Measurements from ENCODE around the gene RSPH4A. TPM values are rescaled to one million over a fixed set of nuclear protein-coding genes. Genes with fewer than 3 reads are reported as not detected.

Gene RSPH4A
- total and polyA plus RNA-seq, 9 of the 15 experiments (the other 6 are each of a cell fraction or from before 2014, with no cell fraction given): 0.04 to 0.30 (median 0.11) TPM

DNA sequence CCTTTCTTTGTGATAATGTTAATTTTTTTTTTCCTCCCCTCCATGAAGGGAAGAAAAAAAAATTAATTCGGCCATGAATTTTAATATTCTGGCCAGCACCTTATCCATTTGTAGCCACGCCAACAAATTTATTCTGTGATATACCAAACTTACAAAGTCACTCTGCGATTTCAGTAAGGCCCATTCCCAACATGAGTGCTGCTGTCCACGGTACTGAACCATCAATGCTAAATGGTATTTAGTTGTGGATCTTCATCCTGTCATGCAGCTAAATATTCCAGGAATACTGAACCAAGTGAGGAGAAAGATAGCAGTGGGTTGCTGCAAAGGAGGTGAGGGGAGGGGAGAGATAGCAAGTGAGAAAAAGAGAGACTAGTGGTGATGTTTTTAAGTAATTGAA is 19.5 kb upstream of the RSPH4A start:
- peak in 3 of 4 experiments; percentile 17 to 34 (median 19) for DNase-seq (ENCODE audit: extremely low read depth in 1 of 4, low spot score in 3 of 4)
- no peak for TF ChIP-seq HNRNPK (IDR thresholded peaks at IDR 0.05; ENCODE audit: low read depth, low read length, poor library complexity, severe bottlenecking)
- TF ChIP-seq, protein P1, sequence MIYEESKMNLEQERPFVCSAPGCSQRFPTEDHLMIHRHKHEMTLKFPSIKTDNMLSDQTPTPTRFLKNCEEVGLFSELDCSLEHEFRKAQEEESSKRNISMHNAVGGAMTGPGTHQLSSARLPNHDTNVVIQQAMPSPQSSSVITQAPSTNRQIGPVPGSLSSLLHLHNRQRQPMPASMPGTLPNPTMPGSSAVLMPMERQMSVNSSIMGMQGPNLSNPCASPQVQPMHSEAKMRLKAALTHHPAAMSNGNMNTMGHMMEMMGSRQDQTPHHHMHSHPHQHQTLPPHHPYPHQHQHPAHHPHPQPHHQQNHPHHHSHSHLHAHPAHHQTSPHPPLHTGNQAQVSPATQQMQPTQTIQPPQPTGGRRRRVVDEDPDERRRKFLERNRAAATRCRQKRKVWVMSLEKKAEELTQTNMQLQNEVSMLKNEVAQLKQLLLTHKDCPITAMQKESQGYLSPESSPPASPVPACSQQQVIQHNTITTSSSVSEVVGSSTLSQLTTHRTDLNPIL (CRISPR knock-in tag; IDR thresholded peaks at IDR 0.05): no peak
- no peak for TF ChIP-seq MXI1 (IDR thresholded peaks at IDR 0.05; ENCODE audit: low read depth, low read length)
- TF ChIP-seq, protein P2, sequence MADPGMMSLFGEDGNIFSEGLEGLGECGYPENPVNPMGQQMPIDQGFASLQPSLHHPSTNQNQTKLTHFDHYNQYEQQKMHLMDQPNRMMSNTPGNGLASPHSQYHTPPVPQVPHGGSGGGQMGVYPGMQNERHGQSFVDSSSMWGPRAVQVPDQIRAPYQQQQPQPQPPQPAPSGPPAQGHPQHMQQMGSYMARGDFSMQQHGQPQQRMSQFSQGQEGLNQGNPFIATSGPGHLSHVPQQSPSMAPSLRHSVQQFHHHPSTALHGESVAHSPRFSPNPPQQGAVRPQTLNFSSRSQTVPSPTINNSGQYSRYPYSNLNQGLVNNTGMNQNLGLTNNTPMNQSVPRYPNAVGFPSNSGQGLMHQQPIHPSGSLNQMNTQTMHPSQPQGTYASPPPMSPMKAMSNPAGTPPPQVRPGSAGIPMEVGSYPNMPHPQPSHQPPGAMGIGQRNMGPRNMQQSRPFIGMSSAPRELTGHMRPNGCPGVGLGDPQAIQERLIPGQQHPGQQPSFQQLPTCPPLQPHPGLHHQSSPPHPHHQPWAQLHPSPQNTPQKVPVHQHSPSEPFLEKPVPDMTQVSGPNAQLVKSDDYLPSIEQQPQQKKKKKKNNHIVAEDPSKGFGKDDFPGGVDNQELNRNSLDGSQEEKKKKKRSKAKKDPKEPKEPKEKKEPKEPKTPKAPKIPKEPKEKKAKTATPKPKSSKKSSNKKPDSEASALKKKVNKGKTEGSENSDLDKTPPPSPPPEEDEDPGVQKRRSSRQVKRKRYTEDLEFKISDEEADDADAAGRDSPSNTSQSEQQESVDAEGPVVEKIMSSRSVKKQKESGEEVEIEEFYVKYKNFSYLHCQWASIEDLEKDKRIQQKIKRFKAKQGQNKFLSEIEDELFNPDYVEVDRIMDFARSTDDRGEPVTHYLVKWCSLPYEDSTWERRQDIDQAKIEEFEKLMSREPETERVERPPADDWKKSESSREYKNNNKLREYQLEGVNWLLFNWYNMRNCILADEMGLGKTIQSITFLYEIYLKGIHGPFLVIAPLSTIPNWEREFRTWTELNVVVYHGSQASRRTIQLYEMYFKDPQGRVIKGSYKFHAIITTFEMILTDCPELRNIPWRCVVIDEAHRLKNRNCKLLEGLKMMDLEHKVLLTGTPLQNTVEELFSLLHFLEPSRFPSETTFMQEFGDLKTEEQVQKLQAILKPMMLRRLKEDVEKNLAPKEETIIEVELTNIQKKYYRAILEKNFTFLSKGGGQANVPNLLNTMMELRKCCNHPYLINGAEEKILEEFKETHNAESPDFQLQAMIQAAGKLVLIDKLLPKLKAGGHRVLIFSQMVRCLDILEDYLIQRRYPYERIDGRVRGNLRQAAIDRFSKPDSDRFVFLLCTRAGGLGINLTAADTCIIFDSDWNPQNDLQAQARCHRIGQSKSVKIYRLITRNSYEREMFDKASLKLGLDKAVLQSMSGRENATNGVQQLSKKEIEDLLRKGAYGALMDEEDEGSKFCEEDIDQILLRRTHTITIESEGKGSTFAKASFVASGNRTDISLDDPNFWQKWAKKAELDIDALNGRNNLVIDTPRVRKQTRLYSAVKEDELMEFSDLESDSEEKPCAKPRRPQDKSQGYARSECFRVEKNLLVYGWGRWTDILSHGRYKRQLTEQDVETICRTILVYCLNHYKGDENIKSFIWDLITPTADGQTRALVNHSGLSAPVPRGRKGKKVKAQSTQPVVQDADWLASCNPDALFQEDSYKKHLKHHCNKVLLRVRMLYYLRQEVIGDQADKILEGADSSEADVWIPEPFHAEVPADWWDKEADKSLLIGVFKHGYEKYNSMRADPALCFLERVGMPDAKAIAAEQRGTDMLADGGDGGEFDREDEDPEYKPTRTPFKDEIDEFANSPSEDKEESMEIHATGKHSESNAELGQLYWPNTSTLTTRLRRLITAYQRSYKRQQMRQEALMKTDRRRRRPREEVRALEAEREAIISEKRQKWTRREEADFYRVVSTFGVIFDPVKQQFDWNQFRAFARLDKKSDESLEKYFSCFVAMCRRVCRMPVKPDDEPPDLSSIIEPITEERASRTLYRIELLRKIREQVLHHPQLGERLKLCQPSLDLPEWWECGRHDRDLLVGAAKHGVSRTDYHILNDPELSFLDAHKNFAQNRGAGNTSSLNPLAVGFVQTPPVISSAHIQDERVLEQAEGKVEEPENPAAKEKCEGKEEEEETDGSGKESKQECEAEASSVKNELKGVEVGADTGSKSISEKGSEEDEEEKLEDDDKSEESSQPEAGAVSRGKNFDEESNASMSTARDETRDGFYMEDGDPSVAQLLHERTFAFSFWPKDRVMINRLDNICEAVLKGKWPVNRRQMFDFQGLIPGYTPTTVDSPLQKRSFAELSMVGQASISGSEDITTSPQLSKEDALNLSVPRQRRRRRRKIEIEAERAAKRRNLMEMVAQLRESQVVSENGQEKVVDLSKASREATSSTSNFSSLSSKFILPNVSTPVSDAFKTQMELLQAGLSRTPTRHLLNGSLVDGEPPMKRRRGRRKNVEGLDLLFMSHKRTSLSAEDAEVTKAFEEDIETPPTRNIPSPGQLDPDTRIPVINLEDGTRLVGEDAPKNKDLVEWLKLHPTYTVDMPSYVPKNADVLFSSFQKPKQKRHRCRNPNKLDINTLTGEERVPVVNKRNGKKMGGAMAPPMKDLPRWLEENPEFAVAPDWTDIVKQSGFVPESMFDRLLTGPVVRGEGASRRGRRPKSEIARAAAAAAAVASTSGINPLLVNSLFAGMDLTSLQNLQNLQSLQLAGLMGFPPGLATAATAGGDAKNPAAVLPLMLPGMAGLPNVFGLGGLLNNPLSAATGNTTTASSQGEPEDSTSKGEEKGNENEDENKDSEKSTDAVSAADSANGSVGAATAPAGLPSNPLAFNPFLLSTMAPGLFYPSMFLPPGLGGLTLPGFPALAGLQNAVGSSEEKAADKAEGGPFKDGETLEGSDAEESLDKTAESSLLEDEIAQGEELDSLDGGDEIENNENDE (IDR thresholded peaks at IDR 0.05; ENCODE audit: low read depth, low read length): no peak
- TF ChIP-seq, protein P3, sequence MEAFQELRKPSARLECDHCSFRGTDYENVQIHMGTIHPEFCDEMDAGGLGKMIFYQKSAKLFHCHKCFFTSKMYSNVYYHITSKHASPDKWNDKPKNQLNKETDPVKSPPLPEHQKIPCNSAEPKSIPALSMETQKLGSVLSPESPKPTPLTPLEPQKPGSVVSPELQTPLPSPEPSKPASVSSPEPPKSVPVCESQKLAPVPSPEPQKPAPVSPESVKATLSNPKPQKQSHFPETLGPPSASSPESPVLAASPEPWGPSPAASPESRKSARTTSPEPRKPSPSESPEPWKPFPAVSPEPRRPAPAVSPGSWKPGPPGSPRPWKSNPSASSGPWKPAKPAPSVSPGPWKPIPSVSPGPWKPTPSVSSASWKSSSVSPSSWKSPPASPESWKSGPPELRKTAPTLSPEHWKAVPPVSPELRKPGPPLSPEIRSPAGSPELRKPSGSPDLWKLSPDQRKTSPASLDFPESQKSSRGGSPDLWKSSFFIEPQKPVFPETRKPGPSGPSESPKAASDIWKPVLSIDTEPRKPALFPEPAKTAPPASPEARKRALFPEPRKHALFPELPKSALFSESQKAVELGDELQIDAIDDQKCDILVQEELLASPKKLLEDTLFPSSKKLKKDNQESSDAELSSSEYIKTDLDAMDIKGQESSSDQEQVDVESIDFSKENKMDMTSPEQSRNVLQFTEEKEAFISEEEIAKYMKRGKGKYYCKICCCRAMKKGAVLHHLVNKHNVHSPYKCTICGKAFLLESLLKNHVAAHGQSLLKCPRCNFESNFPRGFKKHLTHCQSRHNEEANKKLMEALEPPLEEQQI (IDR thresholded peaks at IDR 0.05): peak; percentile 32; the same call in 1 of the 2 replicates
- TF ChIP-seq STAT5A (IDR thresholded peaks at IDR 0.05; ENCODE audit: borderline replicate concordance, low read length): no peak
- TF ChIP-seq RHOXF2B (CRISPR knock-in tag; conservative IDR thresholded peaks at IDR 0.05): no peak

More for the DNA sequence above, 19.5 kb upstream of the RSPH4A start:
- H3K27ac ChIP-seq (ENCODE audit: extremely low read depth, low read depth, low read length): no peak overlapping the region
- POLR2A ChIA-PET: interaction anchor here (1.1 kb wide), 1 partner anchor 26 kb away, joined by 3 read pairs; the partner anchor contains the start of gene RWDD1
- BruUV-seq (replicated peaks): no TSS peak
- H3K79me2 ChIP-seq (ENCODE audit: control insufficient read depth, insufficient read depth, low read length): no peaks in the 10 kb centered on the region
- 21% methylated on average over 2 of the region's 4 CpGs for WGBS (ENCODE audit: insufficient coverage, low coverage, missing lambda C conversion rate)
- intact Hi-C loops (cut with micrococcal nuclease) (no loop called here), in situ Hi-C loops (cut with MboI) (no loop called here)
- no peaks in the 10 kb centered on the region for H3K9me3 ChIP-seq (replicated peaks; ENCODE audit: control insufficient read depth, insufficient read depth, low read depth, low read length)
- CTCF ChIA-PET (ENCODE audit: low intra/inter-chr PET ratio): no interaction called here
- no peak overlapping the region for H2AFZ ChIP-seq (ENCODE audit: low read depth, low read length)
- no peak for FAIRE-seq
- peaks cover 22% of the 10 kb centered on the region; the same call in 2 of the 3 replicates for H3K36me3 ChIP-seq (ENCODE audit: control insufficient read depth, insufficient read depth, low read length)
- no peaks in the 10 kb centered on the region for H3K9me1 ChIP-seq (ENCODE audit: control insufficient read depth, insufficient read depth, low read length)
- H3K4me3 ChIP-seq: no peak overlapping the region
- ATAC-seq: peak; percentile 49; the same call in 1 of the 3 replicates
- H3K9ac ChIP-seq (ENCODE audit: insufficient read depth in 1 of 2, low read depth in 2 of 2, low read length in 2 of 2): no peak overlapping the region
- no peaks in the 10 kb centered on the region for H4K20me1 ChIP-seq (replicated peaks; ENCODE audit: control insufficient read depth, insufficient read depth, low read length)
- H3K4me1 ChIP-seq (replicated peaks in 1 of 2; ENCODE audit: control insufficient read depth in 2 of 2, insufficient read depth in 2 of 2, low read length in 2 of 2): no peaks in the 10 kb centered on the region
- H3K27me3 ChIP-seq (ENCODE audit: control insufficient read depth in 2 of 2, insufficient read depth in 2 of 2, low read length in 2 of 2): no peaks in the 10 kb centered on the region
- no peak overlapping the region for H3K4me2 ChIP-seq (ENCODE audit: insufficient read depth, low read length)

Measured in K562 (cell line).